Effector memory CD4-positive, alpha-beta T cell (primary cell): Measurements from ENCODE around the gene EFEMP1.

Experiments
- DNase-seq, 3 donors: peaks; one replicate each; pipeline ENCODE4 v3.0.0-alpha.2; 2020
- H3K27ac ChIP-seq: 2 replicates; pipeline ENCODE4 v1.7.0; 2013; ENCODE audit warnings: mild to moderate bottlenecking, low read length, moderate library complexity; ENCODE audit not compliant: insufficient read depth, poor library complexity, severe bottlenecking
- H3K27me3 ChIP-seq: replicated peaks from 2 replicates; pipeline ENCODE4 v1.7.0; 2013; ENCODE audit warnings: mild to moderate bottlenecking, low read length; ENCODE audit not compliant: insufficient read depth, control insufficient read depth, poor library complexity, severe bottlenecking
- H3K36me3 ChIP-seq: 2 replicates; pipeline ENCODE4 v1.7.0; 2013; ENCODE audit warnings: mild to moderate bottlenecking, low read length, moderate library complexity; ENCODE audit not compliant: control insufficient read depth, insufficient read depth
- H3K4me1 ChIP-seq: 2 replicates; pipeline ENCODE4 v1.7.0; 2013; ENCODE audit warnings: low read length, mild to moderate bottlenecking; ENCODE audit not compliant: control insufficient read depth, insufficient read depth, poor library complexity, severe bottlenecking
- H3K4me3 ChIP-seq: 2 replicates; pipeline ENCODE4 v1.7.0; 2013; ENCODE audit warnings: low read length, low read depth, mild to moderate bottlenecking; ENCODE audit not compliant: insufficient read depth, poor library complexity, severe bottlenecking
- H3K9me3 ChIP-seq: 2 replicates; pipeline ENCODE4 v1.7.0; 2013; ENCODE audit warnings: mild to moderate bottlenecking, low read length, moderate library complexity; ENCODE audit not compliant: control insufficient read depth

The EFEMP1 gene

GRCh38 chr2:55936351-55936750 is 12.8 kb upstream of the EFEMP1 start:
- no peaks in the 10 kb centered on the region for H3K27me3 ChIP-seq
- H3K4me1 ChIP-seq: no peaks in the 10 kb centered on the region
- H3K27ac ChIP-seq: no peak overlapping the region
- H3K9me3 ChIP-seq: no peaks in the 10 kb centered on the region
- no peak overlapping the region for H3K4me3 ChIP-seq
- no peaks in the 10 kb centered on the region for H3K36me3 ChIP-seq
- no peak for DNase-seq

- Histone ChIP-seq H3K27ac (no peak overlapping the region), H3K36me3 (no peaks in the 10 kb centered on the region), H3K27me3 (no peaks in the 10 kb centered on the region), H3K4me1 (no peaks in the 10 kb centered on the region), H3K9me3 (no peaks in the 10 kb centered on the region), H3K4me3 (no peak overlapping the region)
- no peak for DNase-seq
Observed at GRCh38 chr2:55934337-55934736, 10.8 kb upstream of the EFEMP1 start.

GRCh38 chr2:55932843-55933242 is 9.3 kb upstream of the EFEMP1 start:
- no peak for DNase-seq
- no peak overlapping the region for H3K4me3 ChIP-seq
- no peak overlapping the region for H3K27ac ChIP-seq
- H3K27me3 ChIP-seq: no peaks in the 10 kb centered on the region
- H3K9me3 ChIP-seq: no peaks in the 10 kb centered on the region
- H3K4me1 ChIP-seq: no peaks in the 10 kb centered on the region
- H3K36me3 ChIP-seq: no peaks in the 10 kb centered on the region

- H3K36me3 ChIP-seq: no peaks in the 10 kb centered on the region
- no peak for DNase-seq
- no peaks in the 10 kb centered on the region for H3K9me3 ChIP-seq
- no peaks in the 10 kb centered on the region for H3K4me1 ChIP-seq
- H3K4me3 ChIP-seq: no peak overlapping the region
- H3K27me3 ChIP-seq: no peaks in the 10 kb centered on the region
- no peak overlapping the region for H3K27ac ChIP-seq
Observed at GRCh38 chr2:55931281-55931680, 7.7 kb upstream of the EFEMP1 start.

- Histone ChIP-seq H3K36me3 (no peaks in the 10 kb centered on the region), H3K27ac (no peak overlapping the region), H3K9me3 (no peaks in the 10 kb centered on the region), H3K4me1 (no peaks in the 10 kb centered on the region), H3K27me3 (no peaks in the 10 kb centered on the region), H3K4me3 (no peak overlapping the region)
- no peak for DNase-seq
Observed at GRCh38 chr2:55929476-55929875, 5.9 kb upstream of the EFEMP1 start.

- no peak for DNase-seq
- Histone ChIP-seq H3K4me1 (no peaks in the 10 kb centered on the region), H3K27me3 (no peaks in the 10 kb centered on the region), H3K27ac (no peak overlapping the region), H3K4me3 (no peak overlapping the region), H3K9me3 (no peaks in the 10 kb centered on the region), H3K36me3 (no peaks in the 10 kb centered on the region)
Observed at GRCh38 chr2:55926974-55927373, 3.4 kb upstream of the EFEMP1 start.

GRCh38 chr2:55926246-55926645 is 2.7 kb upstream of the EFEMP1 start:
- Histone ChIP-seq H3K36me3 (no peaks in the 10 kb centered on the region), H3K4me1 (no peaks in the 10 kb centered on the region), H3K27ac (no peak overlapping the region), H3K27me3 (no peaks in the 10 kb centered on the region), H3K4me3 (no peak overlapping the region), H3K9me3 (no peaks in the 10 kb centered on the region)
- DNase-seq: no peak

- H3K36me3 ChIP-seq: no peaks in the 10 kb centered on the region
- no peaks in the 10 kb centered on the region for H3K9me3 ChIP-seq
- H3K27ac ChIP-seq: no peak overlapping the region
- H3K4me3 ChIP-seq: no peak overlapping the region
- no peak for DNase-seq
- no peaks in the 10 kb centered on the region for H3K4me1 ChIP-seq
- no peaks in the 10 kb centered on the region for H3K27me3 ChIP-seq
Observed at GRCh38 chr2:55923982-55924321, 370 bp upstream of the EFEMP1 start.

- Histone ChIP-seq H3K27ac (no peak overlapping the region), H3K4me1 (no peaks in the 10 kb centered on the region), H3K9me3 (no peaks in the 10 kb centered on the region), H3K36me3 (no peaks in the 10 kb centered on the region), H3K27me3 (no peaks in the 10 kb centered on the region), H3K4me3 (no peak overlapping the region)
- no peak for DNase-seq
Observed at GRCh38 chr2:55922291-55922907, 1.2 kb downstream of the EFEMP1 start.

GRCh38 chr2:55919574-55919973 is 4.0 kb downstream of the EFEMP1 start:
- Histone ChIP-seq H3K4me1 (no peaks in the 10 kb centered on the region), H3K4me3 (no peak overlapping the region), H3K36me3 (no peaks in the 10 kb centered on the region), H3K27ac (no peak overlapping the region), H3K9me3 (no peaks in the 10 kb centered on the region), H3K27me3 (no peaks in the 10 kb centered on the region)
- DNase-seq: no peak

- H3K27me3 ChIP-seq: no peaks in the 10 kb centered on the region
- no peaks in the 10 kb centered on the region for H3K36me3 ChIP-seq
- no peak for DNase-seq
- no peaks in the 10 kb centered on the region for H3K4me1 ChIP-seq
- H3K9me3 ChIP-seq: no peaks in the 10 kb centered on the region
- no peak overlapping the region for H3K4me3 ChIP-seq
- H3K27ac ChIP-seq: no peak overlapping the region
Observed at GRCh38 chr2:55918856-55919255, 4.7 kb downstream of the EFEMP1 start.
